HuH-7 (cell line): ENCODE data around the gene TEX36.
"Not testable (repeated sequence)": the region's sequence is repeated elsewhere in the genome, so short reads cannot be mapped to it uniquely, and the experiment has no call there.

Experiments
- DNase-seq: peaks from one replicate; pipeline ENCODE4 v3.0.0; 2011; ENCODE audit warnings: low spot score

Gene TEX36

DNA sequence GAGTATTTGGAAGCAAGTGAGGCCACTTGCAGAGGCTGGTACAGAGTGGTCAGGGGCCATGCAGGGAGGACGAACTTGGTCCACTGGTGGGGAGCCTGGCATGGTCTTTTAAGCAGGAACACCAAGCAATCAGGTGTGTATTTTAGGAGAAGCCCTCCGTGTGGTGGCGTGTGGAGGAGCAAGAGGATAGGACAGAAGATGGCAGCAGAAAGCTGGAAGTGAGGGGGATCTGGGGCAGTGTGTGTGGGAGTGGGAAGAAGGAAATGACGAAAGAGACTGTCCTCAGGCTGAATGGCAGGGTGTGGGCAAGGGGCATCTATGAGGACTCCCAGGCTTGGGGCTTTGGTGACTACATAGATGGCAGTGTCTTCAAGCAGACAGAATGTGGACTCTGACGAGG lies 51.2 kb downstream of the TEX36 start:
- DNase-seq, result no peak

DNA sequence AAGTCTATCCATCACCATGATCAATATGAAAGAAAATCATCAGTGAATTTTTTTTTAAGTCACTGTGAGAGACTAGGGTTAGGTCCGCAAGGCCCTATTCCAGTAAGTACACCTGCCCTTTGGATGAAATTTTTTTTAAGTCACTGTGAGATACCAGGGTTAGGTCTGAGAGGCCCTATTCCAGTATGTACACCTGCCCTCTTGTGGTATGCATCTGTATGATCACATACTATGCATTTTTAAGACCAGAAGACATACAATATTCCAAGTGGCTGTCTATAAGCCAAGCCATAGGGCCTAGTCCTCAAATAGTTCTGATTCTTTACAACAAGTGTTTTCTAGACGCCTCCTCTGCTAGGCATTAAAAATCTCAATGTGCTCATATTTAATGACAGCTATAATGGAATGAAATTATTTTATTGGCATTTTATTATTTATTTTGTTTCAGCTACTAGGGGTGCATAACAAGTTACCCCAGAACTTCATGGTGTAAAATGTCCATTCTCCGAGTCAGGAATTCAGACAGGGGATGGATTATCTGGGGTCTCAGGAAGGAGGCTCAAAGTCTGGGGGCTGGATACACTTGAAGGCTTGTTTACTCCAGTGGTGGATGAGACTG lies 53.1 kb downstream of the TEX36 start:
- DNase-seq, result peak; percentile 38

DNA sequence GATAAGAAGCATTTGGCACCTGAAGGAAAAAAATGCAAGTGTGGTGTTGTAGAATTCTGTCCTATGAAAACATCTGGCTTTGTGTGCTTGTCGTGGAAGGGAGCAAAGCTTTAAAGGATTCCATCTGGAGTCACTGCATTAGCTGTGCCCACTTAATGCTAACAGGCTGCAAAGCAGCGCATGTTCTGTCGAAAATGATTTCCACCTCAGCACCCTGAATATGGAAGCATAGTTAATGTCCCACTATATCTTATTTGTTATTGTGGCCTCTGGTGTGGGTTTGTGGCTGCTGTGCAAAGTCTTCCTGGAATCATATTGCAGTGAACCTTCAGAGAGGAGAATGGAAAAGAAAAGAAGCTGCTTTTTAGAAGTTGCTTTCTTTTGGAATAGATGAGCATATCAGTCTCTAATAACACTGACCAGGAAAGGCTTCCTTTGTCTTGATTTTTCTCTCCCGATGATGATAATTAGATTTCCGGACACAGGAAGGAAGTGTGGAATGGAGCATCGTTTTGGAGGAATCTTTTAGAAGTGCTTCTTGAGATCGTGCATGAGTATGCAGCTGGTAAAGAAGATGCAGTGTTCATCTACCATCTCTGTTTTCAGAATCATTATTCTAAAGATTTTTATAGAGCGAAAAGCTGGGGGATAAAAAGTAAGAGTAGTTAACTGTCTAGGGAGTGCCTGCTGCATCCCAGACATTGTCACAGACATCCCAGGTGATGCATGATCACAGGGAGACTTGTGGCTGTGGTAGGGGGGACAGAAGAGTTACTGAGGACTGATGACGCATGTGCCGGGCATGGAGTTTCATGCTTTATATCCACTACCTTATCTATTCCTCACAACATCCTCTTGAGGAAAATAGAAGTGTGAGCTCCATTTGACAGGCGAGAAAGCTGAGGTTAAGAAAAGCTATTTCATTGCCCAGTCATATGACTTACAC lies 54.6 kb downstream of the TEX36 start:
- no peak for DNase-seq

DNA sequence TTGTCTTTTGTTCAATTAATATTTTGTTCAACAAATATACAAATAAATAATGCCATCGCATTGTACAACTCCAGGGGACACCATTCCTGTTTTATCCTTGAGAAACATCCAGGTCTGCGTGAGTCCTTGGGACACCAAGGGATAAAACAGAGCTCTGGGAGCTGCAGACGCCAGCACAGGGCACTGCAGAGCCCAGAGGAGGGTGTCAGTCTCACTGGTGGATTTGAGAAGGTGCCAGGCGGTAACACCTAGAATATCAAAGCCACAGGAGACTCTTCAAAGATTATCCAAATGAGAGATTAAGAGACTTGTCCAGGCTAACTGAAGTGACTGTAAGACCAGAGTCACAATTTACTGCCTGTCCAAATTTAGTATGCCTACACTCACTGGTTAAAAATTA lies 55.3 kb downstream of the TEX36 start:
- no peak for DNase-seq

DNA sequence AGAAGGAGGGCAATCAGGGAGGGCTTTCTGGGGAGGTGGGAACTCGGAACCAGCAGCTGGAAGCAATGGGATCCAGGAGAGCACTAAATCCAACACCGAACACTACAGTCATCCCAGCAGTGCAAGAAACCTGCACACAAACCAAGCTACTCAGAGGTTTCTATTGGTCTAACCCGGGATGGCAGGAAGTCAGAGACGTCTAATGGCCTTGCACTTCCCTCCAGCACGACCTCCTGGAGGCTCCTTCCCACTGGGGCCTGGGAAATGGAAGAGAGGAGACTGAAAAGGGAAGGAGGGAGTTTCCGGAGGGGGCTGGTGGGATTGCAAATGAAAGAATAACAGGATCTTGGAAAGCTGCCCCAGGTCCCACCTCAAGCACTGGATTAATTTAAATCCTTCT lies 56.3 kb downstream of the TEX36 start:
- DNase-seq, result no peak

DNA sequence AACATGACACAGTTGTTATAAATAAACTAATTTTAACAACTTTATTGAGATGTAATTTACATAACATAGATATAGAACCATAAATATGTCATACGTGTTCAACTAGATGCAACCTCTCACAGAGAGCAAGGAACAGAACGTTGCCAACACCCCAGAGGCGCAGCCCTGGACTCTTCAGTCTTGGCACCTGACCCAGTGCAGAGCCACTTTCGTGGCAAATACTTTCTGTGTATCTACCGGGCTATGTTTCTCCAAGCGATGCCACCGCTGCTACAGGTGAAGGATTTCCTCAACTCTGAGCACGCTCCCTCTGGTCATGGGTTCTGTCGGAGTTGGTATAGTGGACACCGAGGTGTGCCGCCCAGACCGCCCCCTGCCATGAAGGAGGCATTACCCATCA lies 57.4 kb downstream of the TEX36 start:
- DNase-seq, result no peak

DNA sequence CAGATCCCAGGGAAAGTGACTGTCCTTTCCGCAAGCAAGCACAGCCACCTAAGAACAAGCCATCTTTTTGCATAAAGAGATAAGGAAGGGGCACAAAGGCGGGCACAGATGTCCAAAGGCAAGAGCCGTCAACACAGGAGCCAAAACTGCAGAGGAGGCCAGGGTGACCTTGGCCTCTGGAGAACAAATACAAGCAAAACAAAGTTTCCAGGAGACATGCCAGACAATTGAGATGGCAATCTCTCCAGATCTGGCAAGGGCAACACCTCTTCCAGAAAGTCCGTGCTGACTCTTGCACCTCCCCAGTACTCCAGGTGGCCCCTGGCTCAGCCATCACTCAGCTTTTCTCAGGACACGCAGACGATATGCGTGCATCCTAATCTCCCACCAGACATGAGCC lies 58.2 kb downstream of the TEX36 start:
- no peak for DNase-seq

DNA sequence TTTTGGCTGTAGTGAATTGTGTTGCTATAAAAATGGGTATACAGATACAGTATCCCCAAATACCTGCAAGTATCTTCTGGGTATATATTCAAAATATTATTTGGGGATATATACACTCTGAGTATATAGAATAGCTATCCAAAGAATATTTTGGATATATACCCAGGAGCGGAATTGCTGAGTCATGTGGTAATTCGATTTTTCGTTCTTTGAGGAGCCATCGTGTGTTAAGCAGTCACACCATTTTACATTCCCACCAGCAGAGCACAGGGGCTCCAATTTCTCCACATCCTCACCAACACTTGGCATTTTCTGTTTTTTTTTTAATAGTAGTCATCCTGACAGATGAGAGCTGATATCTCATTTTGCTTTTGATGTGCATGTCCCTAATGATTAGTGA lies 61.9 kb downstream of the TEX36 start:
- no peak for DNase-seq

DNA sequence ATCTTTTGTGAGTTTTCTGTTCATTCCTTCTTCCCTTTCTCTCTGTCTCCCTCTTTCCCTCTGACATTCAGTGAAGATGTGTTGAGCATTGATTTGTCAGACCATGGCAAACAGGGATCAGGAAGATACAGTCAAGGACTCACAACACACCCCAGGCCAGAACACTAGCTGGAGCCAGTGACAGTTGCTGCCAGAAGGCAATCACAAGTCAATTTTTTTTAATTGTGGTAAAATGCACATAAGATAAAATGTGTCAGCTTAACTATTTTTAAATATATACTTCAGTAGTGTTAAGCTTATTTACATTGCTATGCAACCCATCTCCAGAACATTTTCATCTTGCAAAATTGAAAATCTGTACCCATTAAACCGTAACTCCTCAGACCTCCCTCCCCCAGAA lies 62.6 kb downstream of the TEX36 start:
- no peak for DNase-seq

DNA sequence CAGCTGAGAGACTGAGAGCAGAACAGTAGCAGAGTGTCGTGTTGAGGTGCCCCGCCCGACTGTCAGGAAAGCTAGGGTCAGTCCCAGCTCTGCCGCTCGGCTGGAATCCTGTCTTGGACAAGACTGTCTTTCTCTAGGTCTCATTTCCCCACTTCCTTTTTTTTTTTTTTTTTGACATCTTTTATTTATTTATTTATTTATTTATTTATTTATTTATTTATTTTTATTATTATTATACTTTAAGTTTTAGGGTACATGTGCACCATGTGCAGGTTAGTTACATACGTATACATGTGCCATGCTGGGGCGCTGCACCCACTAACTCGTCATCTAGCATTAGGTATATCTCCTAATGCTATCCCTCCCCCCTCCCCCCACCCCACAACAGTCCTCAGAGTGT lies 69.9 kb downstream of the TEX36 start:
- not testable (repeated sequence) for DNase-seq

DNA sequence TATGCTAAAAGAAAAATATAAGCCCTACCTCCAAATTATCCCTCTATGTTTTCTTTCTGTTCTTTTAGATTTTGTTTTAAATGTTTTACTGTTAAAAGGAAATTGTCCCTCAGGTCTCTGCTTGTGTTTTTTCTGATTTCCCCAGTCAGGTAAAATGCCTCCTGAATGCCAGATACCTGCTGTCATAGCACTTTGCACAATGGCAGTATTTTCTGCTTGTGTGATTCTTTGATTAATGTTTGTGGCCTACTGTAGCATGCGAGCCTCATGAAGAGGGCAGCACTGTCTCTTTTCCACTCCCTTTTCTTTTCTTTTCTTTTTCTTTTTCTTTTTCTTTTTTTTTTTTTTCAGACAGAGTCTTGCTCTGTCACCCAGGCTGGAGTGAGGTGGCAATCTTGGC lies 71.2 kb downstream of the TEX36 start:
- no peak for DNase-seq

DNA sequence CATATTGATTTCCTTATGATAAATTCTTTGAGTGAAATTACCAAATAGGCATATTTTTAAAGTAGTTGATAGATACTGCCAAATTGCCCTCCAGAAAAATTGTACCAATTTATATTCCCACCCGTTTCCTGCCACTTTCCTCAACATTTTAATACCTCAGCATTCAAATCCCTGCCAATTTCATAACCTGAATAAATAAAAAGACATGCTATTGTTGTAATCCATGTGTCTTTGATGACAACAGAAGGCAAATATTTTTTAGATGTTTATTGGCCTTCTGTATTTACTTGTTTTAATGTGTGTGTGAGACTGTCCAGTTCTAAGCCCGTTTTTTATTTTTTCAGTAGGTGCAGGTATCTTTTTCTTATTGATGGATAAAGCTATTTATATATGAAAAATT lies 71.7 kb downstream of the TEX36 start:
- DNase-seq, result no peak

DNA sequence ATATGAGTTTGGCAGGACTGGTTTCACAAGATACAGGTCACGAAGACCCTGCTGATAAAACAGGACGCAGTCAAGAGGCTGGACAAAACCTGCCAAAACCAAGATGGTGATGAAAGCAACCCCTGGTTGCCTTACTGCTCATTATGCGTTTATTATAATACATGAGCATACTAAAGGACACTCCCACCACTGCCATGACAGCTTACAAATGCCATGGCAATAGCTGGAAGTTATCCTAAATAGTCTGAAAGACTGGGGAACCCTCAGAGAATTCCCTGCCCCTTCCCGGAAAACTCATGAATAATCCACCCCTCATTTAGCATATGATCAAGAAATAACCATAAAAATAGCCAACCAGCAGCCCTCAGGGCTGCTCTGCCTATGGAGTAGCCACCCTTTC lies 73.1 kb downstream of the TEX36 start:
- DNase-seq, result no peak

DNA sequence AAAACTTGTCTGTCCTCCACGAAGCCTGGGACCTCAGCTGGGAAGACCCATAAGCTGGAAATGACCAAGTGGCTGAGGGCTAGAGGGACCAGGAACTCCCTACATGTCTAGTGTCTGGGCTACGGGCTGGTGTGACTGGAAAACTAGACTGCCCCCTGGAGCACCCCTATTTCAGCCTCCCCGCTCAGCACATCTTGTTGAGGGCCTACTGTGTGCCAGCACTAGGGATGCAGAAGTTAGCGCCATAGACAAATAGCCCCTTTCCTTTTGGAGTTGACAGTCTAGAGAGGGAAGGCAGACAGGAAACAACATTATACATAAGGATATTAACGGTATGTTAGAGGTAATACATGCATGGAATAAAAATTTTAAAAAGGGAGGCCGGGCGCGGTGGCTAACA lies 74.5 kb downstream of the TEX36 start:
- no peak for DNase-seq

DNA sequence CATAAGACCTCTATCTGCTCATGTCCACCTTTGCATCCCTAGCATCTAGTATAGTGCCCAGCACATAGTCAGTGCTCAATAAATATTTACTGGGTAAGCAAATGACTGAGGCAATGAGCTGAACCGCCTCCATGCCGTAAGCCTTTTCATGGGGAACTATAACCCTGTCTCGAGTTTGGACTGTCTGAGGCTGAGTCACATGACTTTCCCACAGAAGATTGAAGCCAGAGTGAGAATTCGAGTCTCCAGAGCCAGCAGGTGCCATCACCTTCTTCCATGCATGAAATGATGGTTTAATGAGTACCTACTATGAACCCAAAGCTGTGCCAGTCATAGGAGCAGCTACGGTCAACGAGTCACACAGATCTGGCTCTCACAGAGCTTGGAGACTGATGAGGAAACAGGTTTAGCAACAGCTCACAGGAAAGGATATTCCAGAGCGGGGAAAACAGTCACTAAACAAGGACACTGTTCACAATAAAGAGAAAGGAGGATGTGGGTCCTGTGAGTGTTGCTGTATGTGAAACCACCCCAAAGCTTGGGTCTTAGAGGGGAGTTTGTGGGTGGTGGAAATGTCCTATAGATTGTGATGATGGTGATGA lies 75.2 kb downstream of the TEX36 start:
- DNase-seq, result no peak

DNA sequence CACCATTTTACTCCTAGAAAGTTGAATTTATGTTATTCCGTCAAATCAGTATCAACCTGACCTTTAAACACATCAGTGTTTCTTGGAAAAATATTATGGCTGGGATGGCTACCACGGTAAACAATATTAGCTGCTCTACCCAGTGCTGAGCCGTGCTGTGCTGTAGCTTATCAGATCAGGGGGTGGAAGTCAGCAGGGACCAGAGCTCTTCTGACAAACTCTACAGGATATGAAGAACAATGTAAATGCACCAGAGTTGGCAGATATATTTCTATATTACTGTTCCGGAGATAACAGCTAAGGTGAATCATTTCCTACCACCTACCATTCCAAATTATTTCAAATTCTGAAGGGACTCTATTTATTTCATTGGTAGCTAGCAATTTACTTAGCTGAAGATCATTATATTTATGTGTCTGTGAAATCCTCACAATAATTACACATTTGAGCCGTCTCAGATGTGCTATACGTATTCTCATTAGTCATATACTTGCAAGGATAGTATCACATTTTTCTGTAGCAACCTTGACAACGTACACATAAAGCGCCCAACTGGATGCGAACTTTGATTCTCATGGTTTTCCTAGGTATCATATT lies 76.5 kb downstream of the TEX36 start:
- no peak for DNase-seq
